ENCODE results near the gene ABHD17C.

DNA sequence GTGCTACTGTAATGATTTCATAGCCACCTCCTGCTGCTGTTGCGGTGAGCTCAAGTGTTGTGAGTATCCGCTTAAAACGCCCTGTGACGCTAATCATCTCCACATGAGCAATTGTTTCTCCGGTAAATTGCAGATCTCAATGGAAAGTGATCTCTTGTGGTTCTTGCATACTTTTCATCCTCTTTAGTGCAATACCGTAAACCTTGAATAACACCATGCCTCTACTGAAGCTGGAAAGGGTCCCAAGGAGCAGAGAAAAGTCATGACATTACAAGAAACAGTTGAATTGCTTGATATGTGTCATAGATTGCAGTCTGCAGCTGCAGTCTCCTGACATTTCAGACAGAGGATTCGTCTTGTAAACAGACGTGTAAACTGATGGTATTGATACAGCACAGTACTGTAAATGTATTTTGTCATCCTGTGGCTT is 78.0 kb downstream of the ABHD17C start:
- no peak for TF ChIP-seq RAD21 (conservative IDR thresholded peaks at IDR 0.05 in 1 of 2, IDR thresholded peaks at IDR 0.05 in 1 of 2)
- no peak for TF ChIP-seq EP300 (IDR thresholded peaks at IDR 0.05)
- TF ChIP-seq MYC (IDR thresholded peaks at IDR 0.05; ENCODE audit: borderline replicate concordance, low read length) = no peak
- TF ChIP-seq, protein P1, sequence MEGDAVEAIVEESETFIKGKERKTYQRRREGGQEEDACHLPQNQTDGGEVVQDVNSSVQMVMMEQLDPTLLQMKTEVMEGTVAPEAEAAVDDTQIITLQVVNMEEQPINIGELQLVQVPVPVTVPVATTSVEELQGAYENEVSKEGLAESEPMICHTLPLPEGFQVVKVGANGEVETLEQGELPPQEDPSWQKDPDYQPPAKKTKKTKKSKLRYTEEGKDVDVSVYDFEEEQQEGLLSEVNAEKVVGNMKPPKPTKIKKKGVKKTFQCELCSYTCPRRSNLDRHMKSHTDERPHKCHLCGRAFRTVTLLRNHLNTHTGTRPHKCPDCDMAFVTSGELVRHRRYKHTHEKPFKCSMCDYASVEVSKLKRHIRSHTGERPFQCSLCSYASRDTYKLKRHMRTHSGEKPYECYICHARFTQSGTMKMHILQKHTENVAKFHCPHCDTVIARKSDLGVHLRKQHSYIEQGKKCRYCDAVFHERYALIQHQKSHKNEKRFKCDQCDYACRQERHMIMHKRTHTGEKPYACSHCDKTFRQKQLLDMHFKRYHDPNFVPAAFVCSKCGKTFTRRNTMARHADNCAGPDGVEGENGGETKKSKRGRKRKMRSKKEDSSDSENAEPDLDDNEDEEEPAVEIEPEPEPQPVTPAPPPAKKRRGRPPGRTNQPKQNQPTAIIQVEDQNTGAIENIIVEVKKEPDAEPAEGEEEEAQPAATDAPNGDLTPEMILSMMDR (IDR thresholded peaks at IDR 0.05) = no peak
- TF ChIP-seq HOXA7 (CRISPR knock-in tag; IDR thresholded peaks at IDR 0.05) = no peak
- no peak for TF ChIP-seq POLR2AphosphoS2 (conservative IDR thresholded peaks at IDR 0.05; ENCODE audit: low read length)
- TF ChIP-seq POLR2A (IDR thresholded peaks at IDR 0.05; ENCODE audit: low read length) = no peak

All from A549 (cell line).